GM19240 (cell line): ENCODE measurements around the gene CALML4.
"Not testable (repeated sequence)": the region's sequence is repeated elsewhere in the genome, so short reads cannot be mapped to it uniquely, and the experiment has no call there.

Experiments
- DNase-seq: peaks from one replicate; pipeline ENCODE4 v3.0.0; 2011; ENCODE audit warnings: low spot score; ENCODE audit not compliant: insufficient read length

Gene CALML4

DNA sequence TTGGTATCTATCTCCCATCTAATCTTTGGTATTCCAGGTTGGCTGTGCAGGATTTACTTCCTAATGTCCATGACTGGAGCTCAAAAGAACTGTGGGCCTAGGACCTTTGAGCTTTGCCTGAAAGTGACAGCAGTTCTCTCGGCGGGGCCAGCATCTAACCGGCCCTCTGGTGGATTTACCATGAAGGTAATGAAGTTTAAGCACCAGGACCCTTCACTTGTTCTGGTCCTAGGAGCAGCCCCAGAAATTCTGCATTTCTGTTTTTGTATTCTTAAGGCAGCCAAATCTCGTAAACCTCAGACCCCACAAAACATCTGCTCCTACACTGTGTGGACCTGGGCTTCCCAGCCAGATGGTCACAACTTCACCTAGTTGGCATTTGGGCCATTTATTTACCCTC lies 13.0 kb downstream of the CALML4 start:
- DNase-seq = no peak

DNA sequence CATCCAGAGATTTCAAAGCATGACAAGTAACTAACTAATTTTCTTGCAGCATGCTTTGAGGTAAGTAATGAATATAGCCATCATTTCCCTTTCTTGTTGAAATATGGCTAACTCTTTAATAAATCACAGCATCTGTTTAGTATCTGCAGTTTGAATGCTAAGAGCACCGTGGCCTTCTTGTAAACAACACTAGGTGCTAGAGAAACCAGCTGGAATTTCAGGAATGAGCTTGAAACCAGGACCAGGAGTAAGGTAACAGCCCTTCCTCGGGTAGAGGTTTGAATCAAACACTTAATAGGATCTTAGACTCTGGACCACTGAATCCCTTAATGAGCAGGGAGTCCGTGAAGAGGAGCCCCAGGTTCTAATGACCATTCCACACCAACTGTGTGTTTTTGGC lies 13.6 kb downstream of the CALML4 start:
- no peak for DNase-seq

DNA sequence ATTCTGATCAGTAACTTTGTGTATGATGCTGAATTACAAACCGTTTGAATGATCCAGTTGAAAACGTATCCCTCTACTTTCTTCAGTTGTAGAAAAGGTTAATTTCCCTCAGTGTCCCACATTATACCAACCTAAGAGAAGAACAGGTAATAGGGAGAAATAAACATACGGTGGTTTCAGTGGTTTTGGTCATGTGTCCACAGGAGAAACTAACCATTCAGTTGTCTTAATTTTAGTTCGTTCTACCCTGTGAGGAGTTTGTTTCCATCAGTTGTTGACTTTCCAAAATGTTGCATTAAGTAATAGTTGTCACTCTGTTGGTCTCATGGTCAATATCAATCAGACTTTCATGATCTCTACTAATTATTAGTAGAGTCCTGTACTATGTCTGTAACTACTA lies 15.1 kb downstream of the CALML4 start:
- no peak for DNase-seq

DNA sequence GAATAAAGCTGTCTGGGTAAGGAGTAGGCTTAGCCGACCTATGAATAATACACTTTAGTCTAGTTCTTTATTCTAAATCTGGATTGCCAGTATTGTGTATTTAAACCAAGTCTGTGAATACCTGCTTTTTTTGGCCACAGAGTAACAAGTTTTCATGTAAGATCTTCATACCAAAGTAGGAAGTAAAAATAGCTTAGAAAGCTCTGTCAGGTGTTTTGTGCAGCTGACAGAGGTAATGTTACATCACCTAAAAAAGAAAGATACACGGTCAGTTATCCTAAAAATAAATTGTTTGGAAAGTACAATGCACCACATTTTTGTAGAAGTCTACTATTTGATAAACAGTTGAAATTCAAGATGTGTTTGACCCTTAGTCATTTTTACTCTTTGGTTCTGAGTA lies 16.5 kb downstream of the CALML4 start:
- DNase-seq = no peak

DNA sequence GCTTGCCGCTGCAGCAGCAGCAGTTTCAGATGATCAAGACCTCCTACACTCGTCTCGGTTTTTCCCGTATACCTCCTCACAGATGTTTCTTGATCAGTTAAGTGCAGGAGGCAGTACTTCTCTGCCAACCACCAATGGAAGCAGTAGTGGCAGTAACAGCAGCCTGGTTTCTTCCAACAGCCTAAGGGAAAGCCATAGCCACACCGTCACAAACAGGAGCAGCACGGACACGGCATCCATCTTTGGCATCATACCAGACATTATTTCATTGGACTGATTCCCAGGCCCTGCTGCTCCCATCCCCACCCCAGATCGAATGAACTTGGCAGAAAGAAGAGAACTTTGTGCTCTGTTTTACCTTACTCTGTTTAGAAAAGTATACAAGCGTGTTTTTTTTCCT lies 17.6 kb downstream of the CALML4 start:
- no peak for DNase-seq

DNA sequence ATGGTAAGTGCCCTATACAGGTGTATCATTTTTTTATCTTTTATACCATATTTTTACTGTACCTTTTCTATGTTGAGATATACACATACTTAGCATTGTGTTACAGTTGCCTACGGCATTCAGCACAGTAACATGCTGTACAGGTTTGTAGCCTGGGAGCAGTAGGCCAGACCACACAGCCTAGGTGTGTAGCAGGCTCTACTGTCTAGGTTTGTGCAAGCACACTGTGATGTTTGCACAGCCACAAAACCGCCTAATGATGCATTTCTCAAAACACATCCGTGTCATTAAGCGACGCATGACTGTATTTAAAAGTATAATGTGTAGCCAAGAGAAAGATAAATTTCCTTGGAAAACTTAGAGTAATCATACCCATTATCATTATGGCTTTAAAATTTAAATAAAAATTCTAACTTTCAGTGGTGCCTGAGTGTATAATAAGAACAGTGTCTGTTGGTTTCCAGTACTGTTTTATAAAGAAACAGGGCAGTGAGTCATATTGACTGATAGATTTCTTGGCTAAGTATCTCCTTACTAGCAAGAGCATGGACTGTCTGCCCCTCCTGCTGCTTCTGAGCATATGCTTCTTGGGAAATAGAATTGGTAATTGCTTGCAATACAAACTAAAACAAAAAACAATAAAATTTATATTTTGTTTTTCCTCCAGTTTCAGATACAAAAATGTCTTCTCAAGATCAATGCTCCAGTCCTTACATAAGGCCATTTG lies 18.3 kb downstream of the CALML4 start:
- DNase-seq = no peak

DNA sequence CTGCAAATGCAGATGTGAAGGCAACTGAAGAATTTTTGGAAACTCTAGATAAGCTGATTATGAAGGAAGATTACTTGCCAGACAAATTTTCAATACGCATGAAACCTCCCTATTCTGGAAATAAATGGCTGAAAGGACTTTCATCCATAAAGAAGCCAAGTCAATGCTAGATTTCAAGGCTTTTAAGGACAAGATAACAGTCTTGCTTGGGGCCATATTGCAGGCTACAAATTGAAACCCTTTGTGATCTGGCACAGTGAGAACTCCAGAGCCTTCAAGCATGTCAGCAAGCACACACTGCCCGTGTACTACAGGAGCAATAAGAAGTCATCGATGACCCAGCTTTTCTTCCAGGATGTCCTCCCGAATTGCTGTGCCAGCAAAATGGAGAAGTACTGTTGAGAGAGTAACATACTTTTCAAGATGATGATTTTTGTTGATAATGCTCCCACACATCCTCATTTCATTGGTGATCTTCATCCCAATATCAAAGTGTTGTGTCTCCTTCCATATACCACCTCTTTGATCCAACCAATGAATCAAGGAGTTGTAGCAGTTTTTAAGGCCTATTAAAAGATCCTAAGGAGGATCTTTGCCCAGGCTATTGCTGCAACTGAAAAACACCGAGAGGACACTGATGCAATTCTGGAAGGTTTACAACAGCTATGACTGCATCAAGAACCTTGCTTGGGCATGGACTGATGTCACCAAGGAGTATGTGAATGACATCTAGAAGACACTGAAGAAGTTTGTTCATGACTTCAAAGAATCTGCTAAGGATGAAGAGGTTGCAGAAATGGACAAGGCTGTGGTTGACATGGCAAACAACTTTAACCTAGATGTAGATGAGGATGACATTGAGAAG lies 20.3 kb downstream of the CALML4 start:
- no peak for DNase-seq

DNA sequence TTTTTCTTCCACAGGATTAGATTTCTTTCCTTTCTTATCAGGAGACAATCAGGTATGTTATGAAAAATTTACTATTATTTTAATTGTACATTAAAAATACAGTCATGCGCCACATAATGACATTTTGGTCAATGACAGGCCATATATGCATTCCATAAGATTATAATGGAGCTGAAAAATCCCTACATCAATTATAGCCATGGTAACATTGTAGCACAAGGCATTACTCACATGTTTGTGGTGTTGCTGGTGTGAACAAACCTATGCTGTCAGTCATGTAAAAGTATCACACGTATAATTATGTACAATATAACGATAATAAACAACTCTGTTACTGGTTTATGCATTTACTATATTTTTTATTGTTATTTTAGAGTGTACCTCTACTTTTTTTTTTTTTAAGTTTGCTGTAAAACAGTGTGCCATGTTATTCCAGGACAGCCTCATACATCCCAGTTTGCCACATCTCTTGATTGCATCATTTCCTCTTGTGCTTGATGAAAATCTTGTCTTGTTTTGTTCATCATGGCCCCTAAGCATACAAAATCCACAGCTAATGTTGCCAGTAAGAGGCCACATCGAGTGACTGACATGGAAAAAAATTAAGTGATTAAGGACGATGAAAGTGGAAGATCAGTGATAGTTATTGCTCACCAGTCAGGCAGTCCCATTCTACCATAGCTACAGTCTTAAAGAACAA lies 21.4 kb downstream of the CALML4 start:
- no peak for DNase-seq

DNA sequence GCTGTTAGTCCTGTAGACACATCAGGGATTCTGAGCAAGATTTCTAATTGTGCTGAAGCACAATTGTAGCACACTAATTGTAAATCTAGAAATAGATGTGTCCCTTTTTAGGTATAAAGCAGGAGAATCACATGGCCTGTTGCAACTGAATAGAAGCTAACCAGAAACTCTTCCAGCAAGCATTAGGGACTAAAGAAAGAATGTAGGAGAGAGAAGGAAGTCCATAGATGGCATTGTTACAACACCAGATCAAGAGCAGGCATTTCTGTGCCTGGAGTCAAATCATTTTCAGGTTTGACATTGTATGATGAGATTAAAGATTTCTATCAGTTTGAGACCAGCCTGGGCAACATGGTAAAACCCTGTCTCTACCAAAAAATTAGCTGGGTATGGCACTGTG lies 27.4 kb downstream of the CALML4 start:
- DNase-seq = no peak

DNA sequence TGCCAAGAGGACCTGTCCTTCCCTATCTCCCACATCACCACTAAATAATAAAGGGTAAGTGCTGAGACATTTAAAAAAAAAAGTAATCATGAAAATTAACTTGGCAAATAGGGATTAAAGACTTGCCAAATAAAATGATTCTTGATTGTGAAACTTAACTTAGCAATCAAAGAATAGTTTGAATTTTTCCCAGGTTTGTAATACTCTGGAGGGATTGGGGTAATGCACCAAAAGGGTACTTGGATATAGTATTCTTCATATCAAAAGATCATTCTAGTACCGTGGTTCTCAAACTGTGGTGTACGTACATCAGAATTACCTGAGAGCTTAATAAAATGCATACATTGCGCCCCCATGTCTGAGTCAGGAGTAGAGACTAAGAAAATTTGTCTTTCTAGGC lies 28.5 kb downstream of the CALML4 start:
- no peak for DNase-seq

DNA sequence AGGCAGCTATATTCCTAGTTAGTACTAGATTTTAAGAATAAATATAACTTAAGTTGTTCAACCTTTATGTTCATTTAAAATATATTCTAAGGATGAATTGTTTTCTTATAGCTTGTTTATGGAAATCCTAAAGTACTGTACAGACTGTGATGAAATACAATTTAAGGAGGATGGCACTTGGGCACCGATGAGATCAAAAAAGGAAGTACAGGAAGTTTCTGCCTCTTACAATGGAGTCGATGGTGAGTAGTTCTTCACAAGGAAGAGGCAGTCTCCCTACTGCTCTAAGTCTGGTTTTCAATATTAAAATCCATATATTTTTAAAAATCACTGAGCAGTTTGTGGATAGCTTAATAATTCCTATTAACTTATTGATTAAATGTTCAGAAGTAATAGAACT lies 29.6 kb downstream of the CALML4 start:
- DNase-seq = no peak

DNA sequence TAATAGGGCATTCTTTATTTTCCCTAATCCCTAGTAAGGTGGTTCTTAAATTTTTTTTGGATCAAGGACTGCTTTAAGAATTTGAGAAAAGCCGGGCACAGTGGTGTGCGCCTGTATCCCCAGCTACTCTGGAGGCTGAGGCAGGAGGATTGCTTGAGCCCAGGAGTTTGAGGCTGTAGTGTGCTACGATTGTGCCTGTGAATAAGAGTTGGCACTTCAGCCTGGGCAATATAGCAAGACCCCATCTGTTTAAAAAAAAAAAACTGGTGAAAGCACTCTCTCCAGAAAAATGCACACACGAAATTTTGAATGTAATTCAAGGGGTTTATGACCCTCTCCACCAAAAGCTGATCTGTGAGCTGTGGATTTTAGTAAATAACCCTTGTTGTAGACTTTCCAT lies 32.0 kb downstream of the CALML4 start:
- no peak for DNase-seq

DNA sequence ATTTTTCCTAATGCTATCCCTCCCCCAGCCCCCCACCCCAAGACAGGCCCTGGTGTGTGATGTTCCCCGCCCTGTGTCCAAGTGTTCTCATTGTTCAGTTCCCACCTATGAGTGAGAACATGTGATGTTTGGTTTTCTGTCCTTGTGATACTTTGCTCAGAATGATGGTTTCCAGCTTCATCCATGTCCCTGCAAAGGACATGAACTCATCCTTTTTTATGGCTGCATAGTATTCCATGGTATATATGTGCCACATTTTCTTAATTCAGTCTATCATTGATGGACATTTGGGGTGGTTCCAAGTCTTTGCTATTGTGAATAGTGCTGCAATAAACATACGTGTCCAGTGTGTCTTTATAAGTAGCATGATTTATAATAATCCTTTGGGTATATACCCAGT lies 33.1 kb downstream of the CALML4 start:
- DNase-seq = not testable (repeated sequence)

DNA sequence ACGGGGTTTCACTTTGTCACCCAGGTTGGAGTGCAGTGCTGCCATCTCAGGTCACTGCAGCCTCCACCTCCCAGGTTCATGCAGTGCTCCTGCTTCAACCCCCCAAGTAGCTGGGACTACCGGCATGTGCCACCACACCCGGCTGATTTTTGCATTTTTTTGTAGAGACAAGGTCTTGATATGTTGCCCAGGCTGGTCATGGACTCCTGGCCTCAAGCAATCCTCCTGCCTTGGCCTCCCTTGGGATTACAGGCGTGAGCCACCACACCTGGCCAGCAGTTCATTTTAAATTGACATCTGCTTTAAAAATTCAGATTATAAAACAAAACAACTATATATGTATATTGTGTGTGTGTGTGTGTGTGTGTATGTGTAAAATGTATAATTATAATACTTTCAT lies 38.3 kb downstream of the CALML4 start:
- no peak for DNase-seq

DNA sequence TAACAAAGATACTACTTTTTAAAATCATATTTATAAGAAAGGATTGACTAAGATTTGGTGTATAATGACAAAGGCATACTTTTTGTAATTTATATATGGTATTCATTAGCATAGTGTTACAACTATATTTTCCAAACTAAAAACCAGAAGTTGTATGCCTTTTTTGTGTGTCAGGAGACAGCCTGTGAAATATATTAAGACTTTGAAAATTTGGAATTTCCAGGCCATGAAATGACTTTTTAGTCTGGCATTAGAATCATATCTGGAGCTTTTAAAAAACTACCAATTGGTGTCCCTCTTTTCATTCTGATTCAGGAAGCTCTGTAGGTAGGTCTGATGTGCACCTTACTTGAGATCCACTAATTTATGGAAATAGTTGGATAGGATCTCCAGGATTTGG lies 41.9 kb downstream of the CALML4 start:
- DNase-seq = no peak

DNA sequence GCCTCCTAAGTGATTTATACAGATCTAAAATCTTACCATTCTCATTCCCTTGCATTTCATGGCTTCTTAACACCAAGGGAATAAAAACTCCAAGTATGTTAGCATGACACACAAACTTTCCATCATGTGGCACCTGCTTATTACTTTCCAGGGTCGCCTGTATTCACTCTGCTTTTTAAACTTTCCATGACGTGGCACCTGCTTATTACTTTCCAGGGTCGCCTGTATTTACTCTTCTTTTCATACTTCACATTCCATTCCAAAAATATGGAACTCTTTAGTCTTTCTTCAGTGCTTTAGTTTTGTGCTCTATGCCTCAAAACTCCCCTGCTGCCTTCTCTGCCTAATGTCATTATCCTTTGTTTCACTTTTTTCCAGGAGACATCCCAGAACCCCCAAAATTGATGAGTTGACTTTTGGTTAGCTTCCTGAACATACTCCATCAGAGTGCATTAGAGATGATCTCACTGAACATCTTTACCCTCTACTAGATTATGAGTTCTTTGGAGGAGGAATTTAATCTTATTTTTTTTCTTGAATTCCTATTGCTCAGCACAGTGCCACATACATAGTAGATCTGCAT lies 47.0 kb downstream of the CALML4 start:
- DNase-seq = no peak

DNA sequence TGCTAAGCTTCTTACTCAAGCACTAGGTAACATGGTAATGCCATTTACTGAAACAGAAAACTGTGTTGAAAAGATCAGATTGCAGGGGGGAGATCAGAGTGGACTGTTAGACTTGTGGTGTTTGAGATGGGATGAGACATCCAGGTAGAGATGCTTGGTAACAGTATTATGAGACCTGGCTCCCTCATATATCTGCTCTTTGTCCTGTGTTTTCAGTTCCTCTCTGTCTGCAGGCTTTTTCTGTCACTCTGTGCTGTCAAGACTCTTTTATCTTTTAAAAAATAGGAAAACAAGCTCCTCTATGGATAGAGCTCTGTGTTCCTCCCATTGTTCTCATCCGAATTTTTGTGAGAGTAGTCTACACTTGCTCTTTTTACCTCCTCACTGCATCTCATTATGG lies 48.1 kb downstream of the CALML4 start:
- no peak for DNase-seq

DNA sequence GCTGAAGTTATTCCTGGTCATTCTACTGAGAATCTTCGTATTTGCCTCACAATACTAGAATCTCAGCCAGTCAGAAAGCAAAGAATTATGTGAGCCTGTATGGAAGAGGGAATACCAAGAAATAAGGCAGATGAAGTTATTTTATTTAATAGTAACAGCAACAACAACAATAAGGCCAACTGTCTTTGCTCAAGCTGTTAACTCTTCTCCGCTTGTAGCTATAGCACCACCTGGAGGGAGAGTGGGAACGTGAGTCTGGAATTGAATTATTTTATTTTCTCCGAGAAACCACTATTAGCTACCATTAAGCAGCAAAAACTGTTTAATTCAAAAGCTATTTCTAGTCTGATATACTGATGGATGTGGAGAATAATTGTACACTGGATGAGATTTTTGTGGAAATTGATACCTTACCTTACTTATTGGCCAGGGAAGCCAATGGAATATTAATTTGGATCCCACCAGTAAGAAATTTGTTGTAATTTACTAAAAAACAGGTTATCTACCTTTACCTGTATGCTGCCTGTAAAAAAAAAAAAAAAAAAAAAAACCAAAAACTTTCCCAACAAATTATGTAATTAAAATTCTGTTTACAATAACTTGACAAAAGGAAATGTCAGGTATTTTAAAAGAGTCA lies 50.1 kb downstream of the CALML4 start:
- DNase-seq = no peak

DNA sequence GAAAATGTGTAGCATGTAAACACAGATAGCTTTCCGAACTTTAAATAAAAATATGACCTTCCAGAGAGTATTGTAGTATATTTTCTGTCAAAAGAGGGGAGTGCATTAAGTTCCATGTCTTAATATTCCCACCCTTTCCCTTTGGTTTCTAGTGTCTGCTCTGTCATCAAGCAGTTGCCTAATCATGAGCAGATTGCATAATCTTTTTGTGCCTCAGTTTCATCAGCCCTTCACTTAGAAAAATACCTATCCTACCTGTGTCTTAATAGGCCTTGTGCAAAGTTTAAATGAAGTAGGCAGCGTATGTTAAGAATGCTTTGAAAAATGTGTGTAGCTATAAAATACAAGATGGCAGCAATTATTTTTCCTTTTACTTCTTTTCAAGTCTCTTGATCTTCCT lies 52.8 kb downstream of the CALML4 start:
- DNase-seq = no peak

DNA sequence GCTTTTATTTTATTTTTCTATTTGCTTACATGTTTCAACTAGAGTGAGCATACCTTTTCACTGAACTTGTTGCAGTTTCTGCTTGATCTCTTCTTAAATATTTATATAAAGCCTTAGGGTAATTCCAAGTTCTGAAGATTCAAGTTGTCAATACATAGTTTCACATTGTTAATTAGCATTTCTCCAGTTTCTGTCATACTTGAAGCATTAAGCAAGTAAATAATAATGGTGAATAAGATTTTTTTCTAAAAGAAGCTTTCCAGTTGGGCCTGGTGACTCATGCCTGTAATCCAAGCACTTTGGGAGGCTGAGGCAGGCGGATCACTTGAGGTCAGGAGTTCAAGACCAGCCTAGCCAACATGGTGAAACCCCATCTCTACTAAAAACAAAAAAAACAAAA lies 53.9 kb downstream of the CALML4 start:
- DNase-seq = no peak

DNA sequence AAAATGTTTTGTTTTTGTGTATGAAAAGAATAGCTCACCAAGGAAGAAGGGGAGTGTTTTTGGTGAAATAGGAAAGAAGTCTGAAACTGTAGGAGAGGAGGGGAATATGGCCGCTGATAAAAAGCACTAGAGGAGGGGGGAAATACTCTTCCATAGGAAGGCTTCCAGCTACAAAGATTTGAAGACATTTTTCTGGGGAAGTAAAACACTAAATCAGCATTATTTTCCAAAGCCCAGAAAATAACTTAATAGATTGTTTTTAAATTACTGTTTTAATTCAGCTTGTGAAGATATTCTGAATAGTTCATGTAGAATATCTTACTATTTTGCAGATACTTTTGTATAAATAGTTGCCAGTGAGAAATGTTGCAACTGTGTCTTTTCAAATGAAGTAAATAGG lies 54.9 kb downstream of the CALML4 start:
- DNase-seq = no peak

DNA sequence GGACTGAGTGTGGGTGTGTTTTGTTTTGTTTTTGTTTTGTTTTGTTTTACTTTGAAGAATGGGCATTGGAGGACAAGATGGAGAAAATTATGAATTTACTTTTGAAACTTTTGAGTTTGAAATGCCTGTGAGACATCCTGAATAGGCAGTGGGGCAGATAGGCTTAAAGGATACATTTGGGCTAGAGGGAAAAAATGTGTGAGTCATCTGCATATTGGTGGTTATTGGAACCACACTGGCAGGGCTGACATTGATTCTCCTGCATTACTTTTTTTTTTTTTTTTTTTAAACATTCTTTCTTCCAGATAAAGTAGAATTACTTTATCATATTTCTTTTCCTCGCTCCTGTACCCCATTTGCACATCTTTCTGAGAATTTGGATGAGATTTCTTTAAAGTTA lies 56.1 kb downstream of the CALML4 start:
- no peak for DNase-seq
